ENCODE data around the gene TSTD1.

TSTD1 gene

DNA sequence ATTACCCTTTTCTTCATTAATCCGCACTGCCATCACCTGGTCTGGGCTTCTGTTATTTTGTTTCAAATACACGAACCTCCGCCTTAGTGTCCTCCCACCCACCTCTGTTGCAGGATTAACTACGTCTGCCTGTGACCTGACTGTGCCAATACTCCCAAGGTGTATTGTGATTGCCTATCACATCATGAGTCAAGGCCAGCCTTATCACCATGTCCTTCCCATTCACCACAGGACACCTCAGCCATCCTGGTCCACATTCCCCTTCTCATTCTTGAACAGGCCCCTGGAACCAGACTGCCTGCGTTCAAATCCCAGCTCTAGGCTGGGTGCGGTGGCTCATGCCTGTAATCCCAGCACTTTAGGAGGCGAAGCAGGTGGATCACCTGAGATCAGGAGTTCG, 32.2 kb downstream of the TSTD1 start:
- Histone ChIP-seq H3K79me2 (ENCODE audit: insufficient read depth, low read length) (peaks cover 31% of the 10 kb centered on the region), H3K27me3 (ENCODE audit: insufficient read depth, low read length, poor library complexity, severe bottlenecking) (no peaks in the 10 kb centered on the region), H4K20me1 (ENCODE audit: insufficient read depth, low read length, poor library complexity, severe bottlenecking) (no peaks in the 10 kb centered on the region), H3K9me3 (ENCODE audit: insufficient read depth, low read depth, low read length) (no peaks in the 10 kb centered on the region), H3K9me2 (replicated peaks; ENCODE audit: low read depth, low read length) (no peaks in the 10 kb centered on the region), H3K4me3 (ENCODE audit: low read length, poor library complexity, severe bottlenecking) (no peak overlapping the region), H3K9ac (ENCODE audit: low read depth, low read length, poor library complexity, severe bottlenecking) (no peak overlapping the region), H3K4me1 (ENCODE audit: insufficient read depth, low read length, poor library complexity, severe bottlenecking) (peaks cover 5% of the 10 kb centered on the region), H2AFZ (ENCODE audit: low read length) (no peak overlapping the region), H3K36me3 (ENCODE audit: insufficient read depth, low read length) (no peaks in the 10 kb centered on the region), H3F3A (ENCODE audit: low read depth) (no peaks in the 10 kb centered on the region), H3K4me2 (ENCODE audit: low read depth, low read length, poor library complexity, severe bottlenecking) (no peak overlapping the region)
- TF ChIP-seq EZH2phosphoT487 (IDR thresholded peaks at IDR 0.05; ENCODE audit: borderline replicate concordance), result no peak
- TF ChIP-seq, protein P1, sequence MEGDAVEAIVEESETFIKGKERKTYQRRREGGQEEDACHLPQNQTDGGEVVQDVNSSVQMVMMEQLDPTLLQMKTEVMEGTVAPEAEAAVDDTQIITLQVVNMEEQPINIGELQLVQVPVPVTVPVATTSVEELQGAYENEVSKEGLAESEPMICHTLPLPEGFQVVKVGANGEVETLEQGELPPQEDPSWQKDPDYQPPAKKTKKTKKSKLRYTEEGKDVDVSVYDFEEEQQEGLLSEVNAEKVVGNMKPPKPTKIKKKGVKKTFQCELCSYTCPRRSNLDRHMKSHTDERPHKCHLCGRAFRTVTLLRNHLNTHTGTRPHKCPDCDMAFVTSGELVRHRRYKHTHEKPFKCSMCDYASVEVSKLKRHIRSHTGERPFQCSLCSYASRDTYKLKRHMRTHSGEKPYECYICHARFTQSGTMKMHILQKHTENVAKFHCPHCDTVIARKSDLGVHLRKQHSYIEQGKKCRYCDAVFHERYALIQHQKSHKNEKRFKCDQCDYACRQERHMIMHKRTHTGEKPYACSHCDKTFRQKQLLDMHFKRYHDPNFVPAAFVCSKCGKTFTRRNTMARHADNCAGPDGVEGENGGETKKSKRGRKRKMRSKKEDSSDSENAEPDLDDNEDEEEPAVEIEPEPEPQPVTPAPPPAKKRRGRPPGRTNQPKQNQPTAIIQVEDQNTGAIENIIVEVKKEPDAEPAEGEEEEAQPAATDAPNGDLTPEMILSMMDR (conservative IDR thresholded peaks at IDR 0.05; ENCODE audit: low read length), result no peak

DNA sequence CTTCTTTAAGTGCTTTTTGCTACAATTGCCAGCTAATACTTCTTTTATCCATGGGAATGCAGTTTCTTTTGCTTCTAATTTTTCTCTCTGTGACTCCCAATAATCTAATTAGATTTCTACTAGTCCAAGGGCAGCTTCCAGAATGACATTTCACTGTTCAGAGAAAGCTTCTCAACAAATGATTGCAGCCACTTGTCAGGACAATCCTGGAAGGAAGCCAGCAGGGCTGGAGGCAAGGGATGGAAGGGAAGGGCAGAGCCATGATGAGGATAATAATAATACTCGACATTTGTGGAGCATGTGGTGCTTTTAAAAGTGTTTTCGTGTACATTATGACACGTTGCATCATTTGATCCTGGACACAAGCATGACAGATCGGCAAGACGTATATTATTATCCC, 37.2 kb downstream of the TSTD1 start:
- no peaks in the 10 kb centered on the region for H3F3A ChIP-seq (ENCODE audit: low read depth)
- H3K4me3 ChIP-seq (ENCODE audit: low read length, poor library complexity, severe bottlenecking), result no peak overlapping the region
- no peak overlapping the region for H2AFZ ChIP-seq (ENCODE audit: low read length)
- TF ChIP-seq, protein P1 (conservative IDR thresholded peaks at IDR 0.05; ENCODE audit: low read length), result no peak
- TF ChIP-seq EZH2phosphoT487 (IDR thresholded peaks at IDR 0.05; ENCODE audit: borderline replicate concordance), result no peak
- H3K9me3 ChIP-seq (ENCODE audit: insufficient read depth, low read depth, low read length), result no peaks in the 10 kb centered on the region
- H3K4me1 ChIP-seq (ENCODE audit: insufficient read depth, low read length, poor library complexity, severe bottlenecking), result peaks cover 3% of the 10 kb centered on the region
- peaks cover 31% of the 10 kb centered on the region; the same call in 1 of the 2 replicates for H3K36me3 ChIP-seq (ENCODE audit: insufficient read depth, low read length)
- H3K27me3 ChIP-seq (ENCODE audit: insufficient read depth, low read length, poor library complexity, severe bottlenecking), result no peaks in the 10 kb centered on the region
- no peaks in the 10 kb centered on the region for H3K9me2 ChIP-seq (replicated peaks; ENCODE audit: low read depth, low read length)
- H3K9ac ChIP-seq (ENCODE audit: low read depth, low read length, poor library complexity, severe bottlenecking), result no peak overlapping the region
- H3K4me2 ChIP-seq (ENCODE audit: low read depth, low read length, poor library complexity, severe bottlenecking), result no peak overlapping the region
- H3K79me2 ChIP-seq (ENCODE audit: insufficient read depth, low read length), result peaks cover 5% of the 10 kb centered on the region; the same call in 1 of the 2 replicates
- H4K20me1 ChIP-seq (ENCODE audit: insufficient read depth, low read length, poor library complexity, severe bottlenecking), result no peaks in the 10 kb centered on the region

DNA sequence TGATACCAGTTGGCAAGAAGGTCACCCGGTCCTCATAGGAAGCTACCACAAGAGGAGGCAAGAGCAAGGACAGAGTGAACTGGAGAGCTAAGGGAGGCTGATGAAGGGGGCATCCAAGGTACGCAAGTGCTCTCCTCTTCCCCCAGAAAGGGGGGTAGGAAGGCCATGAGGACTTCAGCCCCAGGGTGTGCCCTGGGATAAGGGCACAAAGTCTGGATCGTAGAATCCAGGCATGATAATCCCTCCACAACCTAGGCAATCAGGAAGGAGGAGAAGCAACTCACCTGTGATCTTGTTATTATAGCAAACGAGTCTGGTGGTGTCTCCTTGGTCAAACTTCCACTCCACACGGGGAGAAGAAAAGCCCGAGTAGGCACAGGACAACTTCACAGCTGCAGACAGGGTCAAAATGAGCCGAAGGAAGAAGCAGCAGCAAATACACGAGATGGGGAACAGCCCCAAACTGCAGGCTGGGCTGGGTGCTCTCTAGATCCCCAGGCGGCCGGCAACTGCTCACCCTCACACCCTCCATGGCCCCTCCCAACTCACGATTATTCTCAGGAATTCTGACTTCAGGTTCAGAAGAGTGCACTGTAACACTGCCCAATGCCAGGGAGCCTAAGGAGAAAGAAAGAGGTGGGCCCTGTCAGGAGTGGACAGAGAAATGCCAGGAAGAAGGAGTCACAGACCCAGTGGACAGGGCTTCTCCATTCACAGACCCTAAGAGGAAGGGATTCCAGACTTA, 37.9 kb downstream of the TSTD1 start:
- Histone ChIP-seq H4K20me1 (ENCODE audit: insufficient read depth, low read length, poor library complexity, severe bottlenecking) (no peaks in the 10 kb centered on the region), H3K79me2 (ENCODE audit: insufficient read depth, low read length) (no peaks in the 10 kb centered on the region), H3K4me2 (ENCODE audit: low read depth, low read length, poor library complexity, severe bottlenecking) (no peak overlapping the region), H3K4me1 (ENCODE audit: insufficient read depth, low read length, poor library complexity, severe bottlenecking) (peaks cover 3% of the 10 kb centered on the region), H3K9me3 (ENCODE audit: insufficient read depth, low read depth, low read length) (no peaks in the 10 kb centered on the region), H3K4me3 (ENCODE audit: low read length, poor library complexity, severe bottlenecking) (no peak overlapping the region), H3K27me3 (ENCODE audit: insufficient read depth, low read length, poor library complexity, severe bottlenecking) (no peaks in the 10 kb centered on the region), H3K36me3 (ENCODE audit: insufficient read depth, low read length) (peaks cover 31% of the 10 kb centered on the region; the same call in 1 of the 2 replicates), H3F3A (ENCODE audit: low read depth) (no peaks in the 10 kb centered on the region), H3K9ac (ENCODE audit: low read depth, low read length, poor library complexity, severe bottlenecking) (no peak overlapping the region), H2AFZ (ENCODE audit: low read length) (no peak overlapping the region), H3K9me2 (replicated peaks; ENCODE audit: low read depth, low read length) (no peaks in the 10 kb centered on the region)
- TF ChIP-seq EZH2phosphoT487 (IDR thresholded peaks at IDR 0.05; ENCODE audit: borderline replicate concordance), result no peak
- TF ChIP-seq, protein P1 (conservative IDR thresholded peaks at IDR 0.05; ENCODE audit: low read length), result no peak
